ENCODE data around the gene CATSPERD. TPM values are rescaled to one million over a fixed set of nuclear protein-coding genes. Genes with fewer than 3 reads are reported as not detected.

CATSPERD gene
- total and polyA plus RNA-seq, 2 of the 4 experiments (the other 2 are of a cell fraction), result not detected

- intact Hi-C loops (cut with micrococcal nuclease), result no loop called here
- CTCF ChIA-PET, result interaction anchor here (2.2 kb wide), 1 partner anchor 19 kb away, joined by 7 read pairs; the partner anchor contains the start of gene NRTN
- no peak overlapping the region for H4K5ac ChIP-seq (ENCODE audit: low read depth, low read length)
- H3K9me3 ChIP-seq (ENCODE audit: control insufficient read depth, insufficient read depth, low read length), result no peaks in the 10 kb centered on the region
- no peak for DNase-seq
- H2AK5ac ChIP-seq (ENCODE audit: low read depth, low read length), result no peak overlapping the region
- no peak overlapping the region for H4K8ac ChIP-seq (ENCODE audit: low read depth in 2 of 2, low read length in 2 of 2)
- H3K23ac ChIP-seq (ENCODE audit: low read depth, low read length), result no peak overlapping the region
- peaks cover 0 to 5% of the 10 kb centered on the region in 2 experiments; a peak in 2 of 4 replicates for H3K79me1 ChIP-seq (ENCODE audit: low read depth in 1 of 2, low read length in 2 of 2)
- H2AK9ac ChIP-seq (replicated peaks; ENCODE audit: low read depth, low read length, poor library complexity), result no peak overlapping the region
- BruUV-seq (replicated peaks), result no TSS peak
- no peak overlapping the region for H3K27ac ChIP-seq (ENCODE audit: insufficient read depth, low read length)
- TF ChIP-seq CTCF (conservative IDR thresholded peaks at IDR 0.05; ENCODE audit: low read depth, low read length) (0 out of 2 replicates have a peak, but pooled peaks have one; percentile 10), USF2 (IDR thresholded peaks at IDR 0.05; ENCODE audit: low read depth, low read length) (no peak)
- H3K36me3 ChIP-seq (ENCODE audit: control insufficient read depth, insufficient read depth, low read length), result no peaks in the 10 kb centered on the region
- no peak for ATAC-seq (ENCODE audit: low read depth)
- H2AFZ ChIP-seq (replicated peaks; ENCODE audit: low read length, poor library complexity), result no peak overlapping the region
- no peak overlapping the region for H3K56ac ChIP-seq (ENCODE audit: extremely low read depth, insufficient read depth, low read length)
- H3K4me2 ChIP-seq (ENCODE audit: low read depth, low read length), result no peak overlapping the region
- no peak overlapping the region for H3K4ac ChIP-seq (ENCODE audit: low read depth, low read length)
- H3K9ac ChIP-seq (ENCODE audit: low read depth, low read length), result no peak overlapping the region
- 90% methylated on average over 19 of the region's 30 CpGs; no CpG with 5 or more reads in 1 of the 2 experiments for WGBS, 2 experiments (ENCODE audit: extremely low coverage in 2 of 2, insufficient read length in 1 of 2)
- H3K18ac ChIP-seq (ENCODE audit: low read depth, low read length), result no peak overlapping the region
- peaks cover 4% of the 10 kb centered on the region; the same call in 1 of the 2 replicates for H3K9me1 ChIP-seq (ENCODE audit: insufficient read depth, low read length)
- no peak overlapping the region for H3K4me3 ChIP-seq (ENCODE audit: insufficient read depth, low read depth, low read length)
- H4K20me1 ChIP-seq (ENCODE audit: insufficient read depth, low read length), result no peaks in the 10 kb centered on the region; the same call in 1 of the 2 replicates
- H2BK15ac ChIP-seq (ENCODE audit: low read depth, low read length), result no peak overlapping the region
- no peak overlapping the region for H2BK120ac ChIP-seq (ENCODE audit: low read depth, low read length)
- no peak overlapping the region for H3K14ac ChIP-seq (replicated peaks; ENCODE audit: low read depth, low read length)
- in situ Hi-C loops (cut with MboI; ENCODE audit: low sequenced_read_pairs), result no loop called here
- H3K27me3 ChIP-seq (ENCODE audit: control insufficient read depth, insufficient read depth, low read length), result no peaks in the 10 kb centered on the region
- no peak overlapping the region for H2BK20ac ChIP-seq (ENCODE audit: low read depth, low read length)
- H2BK5ac ChIP-seq (ENCODE audit: low read depth, low read length, poor library complexity, severe bottlenecking), result no peak overlapping the region
- H4K91ac ChIP-seq (ENCODE audit: insufficient read depth, low read depth, low read length), result no peak overlapping the region
- H3K4me1 ChIP-seq (ENCODE audit: control insufficient read depth, insufficient read depth, low read length), result peaks cover 9% of the 10 kb centered on the region
- POLR2A ChIA-PET (ENCODE audit: unreplicated experiment), result no interaction called here
- dilution Hi-C loops (cut with HindIII; ENCODE audit: low sequenced_read_pairs, unreplicated experiment), result no loop called here
Observed at GRCh38 chr19:5823579-5824281, 103.3 kb downstream of the CATSPERD start.
